Ammon's horn (tissue), 1 donor: ENCODE measurements around the gene ATE1.
"Not testable (repeated sequence)": the region's sequence is repeated elsewhere in the genome, so short reads cannot be mapped to it uniquely, and the experiment has no call there.

ENCODE experiments used
- DNase-seq: peaks from one replicate; pipeline ENCODE4 v3.0.0-alpha.2; 2016; ENCODE audit warnings: low spot score

The ATE1 gene

DNA sequence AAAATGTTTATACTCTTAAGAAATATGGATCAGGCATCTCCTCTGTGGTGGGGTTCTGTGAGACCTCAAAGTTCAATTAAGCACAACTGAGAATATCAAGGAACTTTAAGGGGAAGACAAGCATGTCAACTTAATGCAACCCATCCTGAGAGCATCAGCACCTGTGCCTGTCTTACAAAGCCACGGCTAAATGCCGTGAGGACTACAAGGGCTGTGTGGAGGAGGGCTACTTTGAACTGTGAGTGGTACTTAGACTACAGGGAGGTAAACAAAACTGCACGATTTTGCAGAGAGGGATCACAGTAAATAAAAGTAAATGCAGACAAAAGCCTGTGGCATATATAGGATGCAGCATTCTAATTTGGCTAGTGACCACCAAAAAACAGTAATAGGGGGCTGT is 139.1 kb downstream of the ATE1 start:
- DNase-seq = no peak

- no peak for DNase-seq
Measured at GRCh38 chr10:121788115-121788514, 139.7 kb downstream of the ATE1 start.

- no peak for DNase-seq
Measured at GRCh38 chr10:121787169-121787568, 140.7 kb downstream of the ATE1 start.

DNA sequence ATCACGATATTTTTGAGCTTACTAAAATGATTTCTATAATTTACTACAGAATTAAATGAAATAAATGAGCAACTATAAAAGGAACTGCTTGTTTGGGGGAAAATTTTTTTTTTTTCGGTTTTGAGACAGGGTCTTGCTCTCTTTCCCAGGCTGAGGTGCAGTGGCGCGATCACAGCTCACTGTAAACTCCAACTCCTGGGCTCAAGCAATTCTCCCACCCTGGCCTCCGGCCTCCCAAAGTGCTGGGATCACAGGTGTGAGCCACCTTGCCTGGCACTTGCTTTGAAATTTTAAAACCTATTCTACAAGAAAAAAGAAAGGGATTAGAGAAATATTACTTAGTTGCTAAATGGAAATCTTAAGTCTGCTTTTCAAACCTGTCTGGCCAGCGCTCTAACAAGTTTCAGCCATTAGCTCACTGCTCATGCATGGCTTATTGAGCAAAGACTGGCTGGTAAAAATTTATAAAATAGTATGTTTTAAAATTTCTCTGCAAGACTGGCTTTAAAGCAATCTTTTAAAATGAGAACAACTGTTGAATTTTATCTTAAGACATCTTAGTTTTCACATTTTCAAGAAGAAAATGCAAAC is 144.0 kb downstream of the ATE1 start:
- DNase-seq = no peak

DNA sequence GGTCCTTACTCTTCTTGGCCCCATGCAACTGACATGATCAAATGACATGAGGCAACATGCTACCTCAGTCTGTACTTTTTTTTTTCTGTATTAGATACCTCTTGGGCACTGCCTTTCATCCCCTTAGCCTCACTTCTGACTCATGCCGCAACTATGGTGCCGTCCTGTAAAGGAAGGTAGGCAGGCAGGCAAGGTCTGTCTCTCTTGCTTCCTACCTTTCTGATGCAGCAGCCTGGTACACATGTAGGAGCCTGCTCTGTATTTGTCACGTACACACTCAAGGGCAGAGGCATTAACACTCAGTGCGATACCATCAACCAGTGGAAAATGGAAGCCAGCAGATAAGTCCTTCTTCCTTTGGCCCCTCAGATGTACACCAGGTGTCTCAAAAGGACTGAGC is 146.7 kb downstream of the ATE1 start:
- no peak for DNase-seq

DNA sequence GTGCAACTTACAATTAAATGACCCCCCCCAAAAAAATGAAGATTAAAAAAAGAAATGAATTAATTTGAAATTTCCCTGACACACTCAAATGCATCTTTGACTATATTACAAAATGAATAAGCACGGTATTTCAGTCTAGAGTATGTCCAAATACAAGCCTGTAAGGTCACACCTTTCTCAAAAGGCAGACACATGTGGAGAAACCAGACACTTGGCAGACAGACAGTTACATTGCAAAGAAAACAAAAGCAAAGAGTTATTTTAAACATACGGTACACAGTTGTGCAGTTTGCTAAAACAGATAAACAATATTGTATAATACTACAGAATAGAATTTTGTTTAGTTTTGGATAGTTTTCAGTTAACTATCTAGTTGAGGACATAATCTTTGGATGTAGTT is 153.0 kb downstream of the ATE1 start:
- no peak for DNase-seq

DNA sequence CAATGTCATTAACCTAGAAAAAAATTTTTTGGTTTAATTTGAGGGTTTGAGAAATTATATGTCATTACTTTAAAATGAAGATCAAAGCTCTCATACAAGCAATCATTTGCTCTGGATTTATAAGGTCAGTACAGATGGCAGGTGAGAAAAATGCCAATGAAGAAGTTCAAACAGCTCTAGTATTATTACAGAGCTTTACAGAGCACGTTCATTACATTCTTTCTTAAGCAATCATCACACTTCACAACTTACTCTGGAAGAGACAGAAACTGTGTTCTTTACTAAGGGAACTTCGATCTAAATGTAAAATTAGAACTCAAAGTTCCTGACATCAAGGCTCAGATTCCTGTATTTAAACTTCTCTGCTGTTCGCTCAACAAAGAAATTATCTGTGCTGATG is 153.4 kb downstream of the ATE1 start:
- DNase-seq = no peak

GRCh38 chr10:121772884-121773283 is 154.9 kb downstream of the ATE1 start:
- no peak for DNase-seq

DNA sequence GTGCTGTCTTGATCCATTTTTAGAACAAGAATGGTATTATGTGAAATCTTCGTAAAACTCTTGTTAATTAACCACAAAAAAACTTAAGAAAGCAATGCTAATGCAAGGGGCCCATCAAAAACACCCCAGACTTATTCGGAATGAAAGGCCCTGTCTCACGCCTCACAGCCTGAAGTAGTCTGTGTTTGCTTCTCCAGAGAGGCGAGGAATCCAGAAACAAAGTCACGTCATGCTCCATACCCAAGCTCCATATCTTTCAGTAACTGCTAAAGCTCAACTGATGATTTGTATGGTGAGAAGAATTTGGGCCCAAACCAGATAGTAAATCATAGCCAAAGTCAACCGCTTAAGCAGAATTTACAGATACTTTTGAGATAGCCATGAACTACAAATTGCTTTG is 155.4 kb downstream of the ATE1 start:
- DNase-seq = no peak

GRCh38 chr10:121771966-121772365 is 155.9 kb downstream of the ATE1 start:
- DNase-seq = no peak

DNA sequence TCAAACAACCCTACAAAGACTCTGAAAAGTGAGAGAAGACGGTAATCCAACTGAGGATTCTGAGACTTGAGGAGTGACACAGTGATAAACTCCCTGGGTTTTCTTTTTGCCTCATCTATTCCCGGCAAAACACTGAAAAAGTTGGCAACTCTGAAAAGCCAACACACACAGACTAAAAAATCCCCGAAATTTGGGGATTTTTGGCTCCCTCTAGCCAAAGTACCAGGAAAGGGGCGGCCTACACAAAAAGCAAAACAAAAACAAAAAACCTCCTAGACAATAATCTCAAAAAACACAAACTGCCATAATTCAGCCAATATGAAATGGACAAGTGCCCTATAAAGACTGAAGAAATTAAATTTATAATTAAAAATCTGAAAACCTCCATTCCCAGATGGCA is 161.4 kb downstream of the ATE1 start:
- no peak for DNase-seq

DNA sequence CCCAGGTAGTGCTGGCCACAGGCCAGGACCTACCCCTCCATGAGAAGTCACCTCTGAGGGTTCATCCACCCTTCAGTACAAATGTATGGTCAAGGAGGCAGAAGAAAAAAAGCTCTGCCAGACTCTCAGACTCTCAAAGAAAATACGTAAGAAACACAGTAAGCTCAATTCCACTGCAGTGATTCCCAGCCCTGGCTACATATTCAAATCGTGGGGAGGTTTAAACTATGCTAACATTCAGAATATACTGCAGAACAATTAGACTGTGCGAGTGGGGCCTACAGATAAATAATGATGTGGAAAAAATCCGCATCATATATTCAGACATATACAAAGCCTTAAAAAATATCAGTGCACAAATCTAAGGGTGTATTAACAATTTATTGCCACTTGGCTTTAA is 162.6 kb downstream of the ATE1 start:
- DNase-seq = no peak

DNA sequence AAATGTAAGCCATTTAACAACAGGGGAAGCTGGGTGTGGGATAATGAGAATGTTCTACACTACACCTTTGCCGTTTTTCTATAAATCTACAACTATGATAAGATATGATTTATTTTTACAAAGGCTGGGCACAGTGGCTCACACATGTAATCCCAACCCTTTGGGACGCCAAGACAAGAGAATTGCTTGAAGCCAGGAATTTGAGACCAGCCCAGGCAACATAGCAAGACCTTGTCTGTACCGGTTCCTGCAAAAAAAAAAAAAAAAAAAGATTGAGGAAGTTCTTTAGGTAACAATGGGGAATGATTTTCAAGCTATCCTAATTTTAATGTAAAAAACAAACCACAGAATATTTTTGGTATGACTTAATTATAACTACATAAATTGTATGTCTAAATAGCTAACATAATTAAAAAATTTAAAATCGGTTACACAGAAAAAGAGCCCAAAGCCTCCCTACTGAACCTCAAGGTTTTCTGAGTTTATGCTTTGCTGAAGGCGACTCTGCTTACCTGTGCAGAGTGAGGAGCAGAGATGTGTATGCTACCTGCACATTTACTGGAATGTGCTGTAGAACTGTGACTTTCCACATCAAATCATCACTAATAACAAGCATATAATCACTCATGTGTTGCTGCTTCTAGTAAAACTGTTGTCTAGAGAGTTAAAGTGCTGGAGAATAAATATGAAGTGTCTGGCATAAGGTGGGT is 163.4 kb downstream of the ATE1 start:
- no peak for DNase-seq

GRCh38 chr10:121757241-121757640 is 170.6 kb downstream of the ATE1 start:
- not testable (repeated sequence) for DNase-seq

DNA sequence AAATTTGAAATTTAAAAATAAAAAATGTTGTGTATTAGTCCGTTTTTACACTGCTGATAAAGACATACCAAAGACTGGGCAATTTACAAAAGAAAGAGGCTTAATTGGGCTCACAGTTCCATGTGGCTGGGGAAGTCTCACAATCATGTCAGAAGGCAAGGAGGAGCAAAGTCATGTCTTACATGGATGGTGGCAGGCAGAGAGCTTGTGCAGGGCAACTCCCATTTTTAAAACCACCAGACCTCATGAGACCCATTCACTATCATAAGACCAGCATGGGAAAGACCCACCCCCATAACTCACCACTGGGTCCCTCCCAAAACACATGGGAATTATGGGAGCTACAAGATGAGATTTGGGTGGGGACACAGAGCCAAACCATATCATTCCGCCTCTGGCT is 172.3 kb downstream of the ATE1 start:
- DNase-seq = not testable (repeated sequence)

DNA sequence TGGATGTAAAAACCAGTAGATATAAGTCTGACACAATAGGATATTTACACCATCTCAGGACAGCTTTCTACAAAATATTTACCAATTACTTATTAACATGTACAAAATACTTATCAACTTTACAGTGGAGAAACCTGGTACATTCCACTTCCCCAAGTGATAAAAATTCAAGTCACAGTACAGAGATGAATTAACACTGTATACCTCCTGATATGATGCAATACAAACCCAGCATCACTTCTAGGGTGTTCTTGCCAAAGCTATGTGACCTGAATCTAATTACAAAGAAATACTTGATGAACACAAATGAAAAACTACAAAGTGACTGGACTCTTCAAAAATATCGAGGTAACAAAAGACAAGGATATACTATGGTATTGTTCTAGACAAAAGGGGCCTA is 173.2 kb downstream of the ATE1 start:
- no peak for DNase-seq

DNA sequence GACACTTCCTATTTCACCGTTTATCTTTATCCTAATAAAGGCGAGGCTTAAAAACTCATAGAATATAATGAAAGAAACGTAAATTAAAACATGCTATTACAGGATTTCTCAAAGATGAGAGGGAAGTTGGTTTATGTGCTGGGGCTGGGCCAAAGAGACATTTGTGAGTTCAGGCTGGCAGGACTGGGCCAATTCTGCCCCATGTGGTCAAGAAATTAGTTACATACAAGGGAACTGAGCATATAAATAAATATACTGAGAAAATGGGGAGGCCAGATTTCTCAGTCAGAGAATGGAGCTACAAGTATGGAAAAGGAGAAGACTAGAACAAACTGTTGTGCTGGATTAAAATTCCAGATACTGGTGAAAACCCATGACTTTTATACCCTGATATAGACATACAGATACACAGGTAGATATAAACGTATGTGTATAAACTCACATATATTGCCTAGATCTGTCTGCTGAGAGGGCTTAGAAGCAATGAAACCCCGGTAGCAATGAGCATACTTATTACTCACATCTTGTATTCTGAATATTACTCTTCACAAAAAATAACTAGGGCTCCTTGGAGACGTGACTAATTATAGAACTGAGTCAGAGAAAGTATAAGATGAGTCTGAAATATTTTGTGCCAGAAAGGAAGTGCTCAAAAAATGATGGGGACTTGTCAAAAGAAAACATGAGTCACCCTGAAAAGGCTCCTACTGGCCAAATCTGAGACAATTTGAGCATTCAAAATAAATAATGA is 173.9 kb downstream of the ATE1 start:
- no peak for DNase-seq

- no peak for DNase-seq
Measured at GRCh38 chr10:121751191-121751760, 176.6 kb downstream of the ATE1 start.

DNA sequence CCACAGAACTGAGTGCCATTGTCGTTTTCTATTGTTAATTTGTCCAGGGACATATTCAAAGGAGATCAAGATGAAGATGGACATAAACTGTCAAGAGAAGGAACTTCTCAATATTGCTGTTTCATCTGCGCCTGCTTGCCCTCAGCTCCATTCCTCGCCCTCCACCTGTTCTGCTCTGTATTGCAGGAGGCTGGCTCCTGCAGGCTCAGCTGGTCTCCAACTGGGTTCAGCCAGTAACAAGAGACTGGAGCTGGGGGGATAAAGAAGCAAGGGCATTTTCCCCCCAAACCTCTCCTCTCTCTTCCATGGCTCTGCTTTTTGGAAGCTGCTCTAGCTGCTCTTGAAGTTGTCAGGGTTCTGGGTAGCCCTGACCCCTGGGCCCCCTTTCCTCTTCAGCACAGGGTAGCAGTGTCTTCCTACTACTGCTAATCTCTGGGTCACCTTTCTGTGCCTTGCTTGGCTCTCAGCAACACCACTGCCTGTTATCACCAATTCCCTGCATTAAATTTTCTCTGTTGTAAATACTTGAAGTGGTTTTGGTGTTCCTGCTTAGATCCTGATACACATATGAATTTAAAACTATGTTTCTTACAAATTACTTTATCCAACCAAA is 180.6 kb downstream of the ATE1 start:
- no peak for DNase-seq

DNA sequence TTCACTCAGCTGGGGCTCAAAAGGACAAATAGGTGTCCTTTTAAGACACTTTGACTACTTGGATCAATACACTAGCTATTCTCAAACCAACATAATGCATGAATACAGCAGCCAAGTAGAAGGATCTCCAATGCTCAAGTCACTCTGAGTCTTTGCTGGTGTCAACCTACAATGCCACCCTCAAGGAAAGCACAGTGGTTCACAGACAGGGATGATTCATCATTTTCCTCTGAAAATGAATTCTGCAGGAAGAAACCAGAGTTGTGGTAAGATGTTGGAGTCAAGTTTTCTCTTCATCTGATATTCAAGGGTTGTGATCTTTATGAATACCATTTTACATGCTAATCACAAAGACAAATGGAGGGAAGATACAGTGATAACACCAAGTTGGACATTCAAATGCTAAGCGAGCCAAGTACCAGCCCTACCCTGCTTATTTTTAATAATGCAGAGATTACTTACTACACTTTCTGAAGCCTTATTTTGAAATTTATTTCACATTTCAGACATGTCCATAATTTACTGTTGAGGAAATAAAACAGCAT is 186.5 kb downstream of the ATE1 start:
- no peak for DNase-seq

GRCh38 chr10:121740069-121740468 is 187.8 kb downstream of the ATE1 start:
- DNase-seq = no peak

DNA sequence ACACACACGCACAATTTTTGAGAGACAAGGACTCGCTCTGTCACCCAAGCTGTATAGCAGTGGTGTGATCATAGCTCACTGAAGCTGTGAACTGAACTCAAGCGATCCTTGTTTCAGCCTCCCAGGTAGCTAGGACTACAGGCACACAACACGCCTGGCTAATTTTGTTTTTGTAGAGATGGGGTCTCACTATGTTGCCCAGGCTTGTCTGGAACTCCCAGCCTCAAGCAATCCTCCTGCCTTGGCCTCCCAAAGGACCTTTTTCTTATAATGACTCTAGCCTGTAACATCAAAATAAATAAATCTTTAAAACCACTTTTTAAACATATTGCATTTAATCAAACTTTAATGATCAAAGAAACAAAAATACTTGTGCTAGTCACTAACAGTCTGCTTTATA is 188.7 kb downstream of the ATE1 start:
- no peak for DNase-seq
